Measurements from ENCODE around the gene SH3PXD2B.

The SH3PXD2B gene

GRCh38 chr5:172433071-172433470, 21.3 kb downstream of the SH3PXD2B start:
- TF ChIP-seq CTCF (conservative IDR thresholded peaks at IDR 0.05; ENCODE audit: low read depth, low read length), result no peak
- no peak overlapping the region for H3K4me3 ChIP-seq (ENCODE audit: low read depth, low read length)
- DNase-seq (ENCODE audit: low read depth), result no peak

GRCh38 chr5:172430354-172430753, 24.0 kb downstream of the SH3PXD2B start:
- no peak overlapping the region for H3K4me3 ChIP-seq (ENCODE audit: low read depth, low read length)
- no peak for DNase-seq (ENCODE audit: low read depth)
- TF ChIP-seq CTCF (conservative IDR thresholded peaks at IDR 0.05; ENCODE audit: low read depth, low read length), result no peak

- TF ChIP-seq CTCF (conservative IDR thresholded peaks at IDR 0.05; ENCODE audit: low read depth, low read length), result no peak
- peak; percentile 89 for DNase-seq (ENCODE audit: low read depth)
- H3K4me3 ChIP-seq (ENCODE audit: low read depth, low read length), result no peak overlapping the region
Measured at GRCh38 chr5:172429201-172429940, 25.0 kb downstream of the SH3PXD2B start.

- DNase-seq (ENCODE audit: low read depth), result no peak
- TF ChIP-seq CTCF (conservative IDR thresholded peaks at IDR 0.05; ENCODE audit: low read depth, low read length), result no peak
- H3K4me3 ChIP-seq (ENCODE audit: low read depth, low read length), result no peak overlapping the region
Measured at GRCh38 chr5:172428224-172429166, 25.8 kb downstream of the SH3PXD2B start.

GRCh38 chr5:172427202-172427601, 27.1 kb downstream of the SH3PXD2B start:
- no peak overlapping the region for H3K4me3 ChIP-seq (ENCODE audit: low read depth, low read length)
- TF ChIP-seq CTCF (conservative IDR thresholded peaks at IDR 0.05; ENCODE audit: low read depth, low read length), result no peak
- DNase-seq (ENCODE audit: low read depth), result no peak

- DNase-seq (ENCODE audit: low read depth), result peak; percentile 42
- H3K4me3 ChIP-seq (ENCODE audit: low read depth, low read length), result no peak overlapping the region
- no peak for TF ChIP-seq CTCF (conservative IDR thresholded peaks at IDR 0.05; ENCODE audit: low read depth, low read length)
Measured at GRCh38 chr5:172426086-172426485, 28.2 kb downstream of the SH3PXD2B start.
